Hematopoietic multipotent progenitor cell treated with erythropoietin and hydrocortisone succinate and interleukin-3 and kit ligand, for 4 days (in vitro differentiated cells): ENCODE data around the gene PPM1L.

Experiments
- DNase-seq: peaks from one replicate; pipeline ENCODE4 v3.0.0-alpha.2; 2015

PPM1L gene

GRCh38 chr3:160857476-160858119, 101.6 kb downstream of the PPM1L start:
- DNase-seq = no peak

- no peak for DNase-seq
Measured at GRCh38 chr3:160860346-160860745, 104.3 kb downstream of the PPM1L start.

GRCh38 chr3:160869825-160870224, 113.8 kb downstream of the PPM1L start:
- DNase-seq = peak; percentile 32

GRCh38 chr3:160870327-160870726, 114.3 kb downstream of the PPM1L start:
- DNase-seq = no peak

GRCh38 chr3:160874736-160875135, 118.7 kb downstream of the PPM1L start:
- no peak for DNase-seq

- DNase-seq = no peak
Measured at GRCh38 chr3:160876643-160877042, 120.6 kb downstream of the PPM1L start.

- DNase-seq = no peak
Measured at GRCh38 chr3:160879859-160880258, 123.8 kb downstream of the PPM1L start.

- DNase-seq = no peak
Measured at GRCh38 chr3:160883373-160883772, 127.3 kb downstream of the PPM1L start.

- DNase-seq = peak; percentile 32
Measured at GRCh38 chr3:160885791-160886286, 129.8 kb downstream of the PPM1L start.

GRCh38 chr3:160886421-160886820, 130.4 kb downstream of the PPM1L start:
- no peak for DNase-seq

GRCh38 chr3:160893207-160893606, 137.2 kb downstream of the PPM1L start:
- DNase-seq = no peak

GRCh38 chr3:160904691-160905090, 148.7 kb downstream of the PPM1L start:
- no peak for DNase-seq

- no peak for DNase-seq
Measured at GRCh38 chr3:160906646-160907045, 150.6 kb downstream of the PPM1L start.

- no peak for DNase-seq
Measured at GRCh38 chr3:160909917-160910316, 153.9 kb downstream of the PPM1L start.

- no peak for DNase-seq
Measured at GRCh38 chr3:160911411-160911810, 155.4 kb downstream of the PPM1L start.

- DNase-seq = no peak
Measured at GRCh38 chr3:160916472-160916871, 160.4 kb downstream of the PPM1L start.

GRCh38 chr3:160919942-160920341, 163.9 kb downstream of the PPM1L start:
- no peak for DNase-seq

- DNase-seq = peak; percentile 77
Measured at GRCh38 chr3:160921020-160921635, 165.1 kb downstream of the PPM1L start.

GRCh38 chr3:160924776-160925175, 168.7 kb downstream of the PPM1L start:
- DNase-seq = no peak

GRCh38 chr3:160927620-160928019, 171.6 kb downstream of the PPM1L start:
- DNase-seq = no peak

GRCh38 chr3:160928183-160928726, 172.2 kb downstream of the PPM1L start:
- peak; percentile 44 for DNase-seq

- no peak for DNase-seq
Measured at GRCh38 chr3:160929595-160929994, 173.6 kb downstream of the PPM1L start.

- DNase-seq = no peak
Measured at GRCh38 chr3:160931474-160931873, 175.4 kb downstream of the PPM1L start.

- DNase-seq = no peak
Measured at GRCh38 chr3:160935413-160936095, 179.5 kb downstream of the PPM1L start.
